IMR-90 (cell line): ENCODE measurements around the gene IL22RA1. TPM values are rescaled to one million over a fixed set of nuclear protein-coding genes. Genes with fewer than 3 reads are reported as not detected.

Experiments used
- ATAC-seq: fragments of 200-7000 bp; cut with Tn5 transposase; 2 replicates; pipeline ENCODE4 v1.9.1; 2020; ENCODE audit warnings: low read depth, mild to moderate bottlenecking, moderate library complexity
- BruUV-seq: library from RNA; stranded (reverse); fragments of 400-500 nt; replicated peaks from 2 replicates; lab custom pipeline; 2021; lab: Mats Ljungman, UMichigan
- CTCF ChIA-PET: fragments of 300-600 bp; formaldehyde crosslinking; extraction: SDS; loops from one replicate; lab custom pipeline; 2021; ENCODE audit warnings: antibody characterized with exemption; lab: Yijun Ruan, JAX
- POLR2A ChIA-PET: fragments of 300-600 bp; sonication (Branson Sonifier 250); formaldehyde crosslinking; loops from one replicate; lab custom pipeline; 2022; ENCODE audit warnings: antibody characterized with exemption; ENCODE audit not compliant: unreplicated experiment; lab: Charles Lee
- DNase-seq: peaks from one replicate; pipeline ENCODE4 v3.0.0; 2013
- H2AFZ ChIP-seq: replicated peaks from 2 replicates; pipeline ENCODE3; 2013; ENCODE audit warnings: low read length, mild to moderate bottlenecking; ENCODE audit not compliant: poor library complexity
- H2AK5ac ChIP-seq: 2 replicates; pipeline ENCODE4 v1.6.1; 2013; ENCODE audit warnings: low read depth, low read length, inconsistent platforms
- H2AK9ac ChIP-seq: replicated peaks from 2 replicates; pipeline ENCODE3; 2013; ENCODE audit warnings: mild to moderate bottlenecking, low read depth, low read length, moderate library complexity; ENCODE audit not compliant: poor library complexity
- H2BK120ac ChIP-seq: 2 replicates; pipeline ENCODE4 v1.6.1; 2013; ENCODE audit warnings: low read depth, low read length, inconsistent platforms
- H2BK15ac ChIP-seq: 3 replicates; pipeline ENCODE4 v1.6.1; 2013; ENCODE audit warnings: low read depth, low read length, inconsistent platforms
- H2BK20ac ChIP-seq: 2 replicates; pipeline ENCODE4 v1.6.1; 2013; ENCODE audit warnings: low read depth, mild to moderate bottlenecking, inconsistent platforms, low read length, moderate library complexity
- H2BK5ac ChIP-seq: 2 replicates; pipeline ENCODE4 v1.6.1; 2013; ENCODE audit warnings: mild to moderate bottlenecking, low read depth, low read length, inconsistent platforms; ENCODE audit not compliant: poor library complexity, severe bottlenecking
- H3K14ac ChIP-seq: replicated peaks from 2 replicates; pipeline ENCODE4 v1.6.1; 2013; ENCODE audit warnings: low read depth, low read length, inconsistent platforms
- H3K18ac ChIP-seq: 2 replicates; pipeline ENCODE4 v1.6.1; 2013; ENCODE audit warnings: low read depth, low read length, control low read depth
- H3K23ac ChIP-seq: 2 replicates; pipeline ENCODE4 v1.6.1; 2013; ENCODE audit warnings: low read depth, low read length, inconsistent platforms
- H3K27ac ChIP-seq: 2 replicates; pipeline ENCODE4 v1.5.1; 2013; ENCODE audit warnings: mild to moderate bottlenecking, control low read depth, low read length; ENCODE audit not compliant: insufficient read depth
- H3K27me3 ChIP-seq: 2 replicates; pipeline ENCODE4 v1.6.1; 2013; ENCODE audit warnings: low read length; ENCODE audit not compliant: control insufficient read depth, insufficient read depth
- H3K36me3 ChIP-seq: 2 replicates; pipeline ENCODE4 v1.6.1; 2013; ENCODE audit warnings: low read length, mixed read lengths; ENCODE audit not compliant: control insufficient read depth, insufficient read depth
- H3K4ac ChIP-seq: 2 replicates; pipeline ENCODE4 v1.6.1; 2013; ENCODE audit warnings: low read depth, low read length, inconsistent platforms
- H3K4me1 ChIP-seq: 2 replicates; pipeline ENCODE4 v1.6.1; 2013; ENCODE audit warnings: low read length, mixed read lengths; ENCODE audit not compliant: control insufficient read depth, insufficient read depth
- H3K4me2 ChIP-seq: 2 replicates; pipeline ENCODE4 v1.6.1; 2013; ENCODE audit warnings: low read depth, mild to moderate bottlenecking, control low read depth, low read length, moderate library complexity
- H3K4me3 ChIP-seq: 2 replicates; pipeline ENCODE4 v1.5.1; 2013; ENCODE audit warnings: low read depth, mild to moderate bottlenecking, control low read depth, low read length, moderate library complexity; ENCODE audit not compliant: insufficient read depth
- H3K56ac ChIP-seq: 2 replicates; pipeline ENCODE4 v1.6.1; 2013; ENCODE audit warnings: low read length, inconsistent platforms; ENCODE audit not compliant: insufficient read depth; ENCODE audit errors: extremely low read depth
- H3K79me1 ChIP-seq, 2 experiments: 2 replicates each; pipeline ENCODE4 v1.6.1; 2013; ENCODE audit warnings: low read length in 2 of 2, inconsistent platforms in 1 of 2, low read depth in 1 of 2
- H3K9ac ChIP-seq: 2 replicates; pipeline ENCODE4 v1.6.1; 2013; ENCODE audit warnings: low read depth, low read length, control low read depth
- H3K9me1 ChIP-seq: 2 replicates; pipeline ENCODE4 v1.6.1; 2013; ENCODE audit warnings: low read length, inconsistent platforms; ENCODE audit not compliant: insufficient read depth
- H3K9me3 ChIP-seq: 2 replicates; pipeline ENCODE4 v1.6.1; 2013; ENCODE audit warnings: low read length; ENCODE audit not compliant: control insufficient read depth, insufficient read depth
- H4K20me1 ChIP-seq: 2 replicates; pipeline ENCODE4 v1.6.1; 2013; ENCODE audit warnings: low read length, inconsistent platforms; ENCODE audit not compliant: insufficient read depth
- H4K5ac ChIP-seq: 2 replicates; pipeline ENCODE4 v1.6.1; 2013; ENCODE audit warnings: mild to moderate bottlenecking, low read depth, low read length, control low read depth
- H4K8ac ChIP-seq, 2 experiments: 2 replicates each; pipeline ENCODE4 v1.6.1; 2013; ENCODE audit warnings: low read depth in 2 of 2, low read length in 2 of 2, control low read depth in 1 of 2, inconsistent platforms in 1 of 2
- H4K91ac ChIP-seq: 2 replicates; pipeline ENCODE4 v1.6.1; 2013; ENCODE audit warnings: low read depth, low read length, inconsistent platforms; ENCODE audit not compliant: insufficient read depth
- BHLHE40 ChIP-seq: fragments of 150-350 bp; IDR thresholded peaks from 2 replicates; pipeline ENCODE4 v1.6.1; 2016; ENCODE audit warnings: mild to moderate bottlenecking, low read depth, low read length
- CEBPB ChIP-seq: IDR thresholded peaks from 2 replicates; pipeline ENCODE4 v1.6.1; 2012; ENCODE audit warnings: low read depth, low read length, improper control_type of control experiment
- CTCF ChIP-seq: conservative IDR thresholded peaks from 2 replicates; pipeline ENCODE4 v1.5.1; 2012; ENCODE audit warnings: mild to moderate bottlenecking, low read depth, low read length, improper control_type of control experiment
- ELK1 ChIP-seq: fragments of 150-350 bp; IDR thresholded peaks from 2 replicates; pipeline ENCODE4 v1.6.1; 2016; ENCODE audit warnings: low read depth, mild to moderate bottlenecking, low read length, moderate library complexity, borderline replicate concordance
- FOS ChIP-seq: fragments of 150-350 bp; IDR thresholded peaks from 2 replicates; pipeline ENCODE4 v1.6.1; 2016; ENCODE audit warnings: low read depth, low read length
- MXI1 ChIP-seq: IDR thresholded peaks from 2 replicates; pipeline ENCODE4 v1.6.1; 2012; ENCODE audit warnings: low read depth, mild to moderate bottlenecking, low read length, moderate library complexity, borderline replicate concordance
- RCOR1 ChIP-seq: IDR thresholded peaks from 2 replicates; pipeline ENCODE4 v1.6.1; 2012; ENCODE audit warnings: mild to moderate bottlenecking, low read length, improper control_type of control experiment; ENCODE audit not compliant: insufficient replicate concordance
- RFX5 ChIP-seq: IDR thresholded peaks from 2 replicates; pipeline ENCODE4 v1.8.0; 2012; ENCODE audit warnings: low read depth, mild to moderate bottlenecking, low read length, moderate library complexity
- USF2 ChIP-seq: fragments of 150-350 bp; IDR thresholded peaks from 2 replicates; pipeline ENCODE4 v1.6.1; 2017; ENCODE audit warnings: mild to moderate bottlenecking, antibody characterized with exemption, low read length, low read depth
- WGBS, 2 experiments: methylation state at CpG; one replicate each; pipeline versions ENCODE4 v1.1.5 to v1.1.7; 2013; ENCODE audit warnings: missing lambda C conversion rate in 2 of 2; ENCODE audit not compliant: insufficient read length in 1 of 2; ENCODE audit errors: extremely low coverage in 2 of 2; 5-methylcytosine and 5-hydroxymethylcytosine counted together
- dilution Hi-C: fragments of 300-500 bp; cut with HindIII; formaldehyde crosslinking; loops from one replicate; pipeline ENCODE4 v1.14.3; 2018; ENCODE audit warnings: low sequenced_read_pairs; ENCODE audit not compliant: unreplicated experiment
- in situ Hi-C: fragments of 300-500 bp; cut with MboI; formaldehyde crosslinking; loops from 3 replicates; pipeline ENCODE4 v1.14.3; 2019; ENCODE audit warnings: low sequenced_read_pairs, inconsistent platforms, mixed read lengths
- intact Hi-C: fragments of 100-400 bp; cut with micrococcal nuclease; formaldehyde crosslinking; loops from 2 replicates; pipeline ENCODE4 v1.10.0; 2022
- polyA plus RNA-seq, 3 experiments: library from polyadenylated mRNA; depleted of rRNA; stranded (reverse); fragments of >200 nt; gene quantifications; 2 replicates each; pipeline ENCODE4 v1.2.3, GENCODE V29; 2012; ENCODE audit warnings: low replicate concordance in 1 of 3
- total RNA-seq: library from RNA; depleted of rRNA; stranded (reverse); fragments of >200 nt; gene quantifications from 2 replicates; pipeline ENCODE4 v1.2.3, GENCODE V29; 2012

The IL22RA1 gene
- total and polyA plus RNA-seq, 2 of the 4 experiments (the other 2 are of a cell fraction), result not detected

- Histone ChIP-seq H2BK120ac (no peak overlapping the region), H2AK5ac (no peak overlapping the region), H3K14ac (no peak overlapping the region), H3K27ac (no peak overlapping the region), H4K8ac (no peak overlapping the region), H3K9me3 (no peaks in the 10 kb centered on the region), H3K36me3 (no peaks in the 10 kb centered on the region), H4K20me1 (no peaks in the 10 kb centered on the region), H4K5ac (no peak overlapping the region), H3K4me1 (peaks cover 3% of the 10 kb centered on the region; the same call in 1 of the 2 replicates), H3K23ac (no peak overlapping the region), H3K9ac (no peak overlapping the region), H2AFZ (no peak overlapping the region), H3K27me3 (peaks cover 32% of the 10 kb centered on the region), H3K79me1 (no peaks in the 10 kb centered on the region), H3K4me2 (no peak overlapping the region), H2BK5ac (no peak overlapping the region), H2BK15ac (no peak overlapping the region), H3K4ac (no peak overlapping the region), H3K56ac (no peak overlapping the region), H2AK9ac (no peak overlapping the region), H3K9me1 (no peaks in the 10 kb centered on the region), H2BK20ac (no peak overlapping the region), H3K4me3 (no peak overlapping the region), H4K91ac (no peak overlapping the region), H3K18ac (no peak overlapping the region)
- ChIA-PET CTCF (no interaction called here), POLR2A (no interaction called here)
- ATAC-seq (no peak), DNase-seq (no peak)
- dilution Hi-C loops (no loop called here), intact Hi-C loops (no loop called here), in situ Hi-C loops (no loop called here)
- no TSS peak for BruUV-seq
- no CpG with 5 or more reads among the region's 15 CpGs for WGBS, 2 experiments
- TF ChIP-seq RCOR1 (no peak), ELK1 (no peak), RFX5 (no peak), FOS (no peak), USF2 (no peak), CTCF (no peak), BHLHE40 (no peak), CEBPB (no peak), MXI1 (no peak)
These were observed 33.1 kb downstream of the IL22RA1 start for GRCh38 chr1:24109686-24110475.
